Activated naive CD4-positive, alpha-beta T cell treated with Interleukin-2 at 50 U/mL for 16 hours (primary cell): Measurements from ENCODE around the gene OR2D2.
"Not testable (repeated sequence)": the region's sequence is repeated elsewhere in the genome, so short reads cannot be mapped to it uniquely, and the experiment has no call there.

ENCODE experiments used
- DNase-seq: peaks from one replicate; pipeline ENCODE4 v3.0.0-alpha.2; 2020

OR2D2 gene, protein sequence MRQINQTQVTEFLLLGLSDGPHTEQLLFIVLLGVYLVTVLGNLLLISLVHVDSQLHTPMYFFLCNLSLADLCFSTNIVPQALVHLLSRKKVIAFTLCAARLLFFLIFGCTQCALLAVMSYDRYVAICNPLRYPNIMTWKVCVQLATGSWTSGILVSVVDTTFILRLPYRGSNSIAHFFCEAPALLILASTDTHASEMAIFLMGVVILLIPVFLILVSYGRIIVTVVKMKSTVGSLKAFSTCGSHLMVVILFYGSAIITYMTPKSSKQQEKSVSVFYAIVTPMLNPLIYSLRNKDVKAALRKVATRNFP

DNA sequence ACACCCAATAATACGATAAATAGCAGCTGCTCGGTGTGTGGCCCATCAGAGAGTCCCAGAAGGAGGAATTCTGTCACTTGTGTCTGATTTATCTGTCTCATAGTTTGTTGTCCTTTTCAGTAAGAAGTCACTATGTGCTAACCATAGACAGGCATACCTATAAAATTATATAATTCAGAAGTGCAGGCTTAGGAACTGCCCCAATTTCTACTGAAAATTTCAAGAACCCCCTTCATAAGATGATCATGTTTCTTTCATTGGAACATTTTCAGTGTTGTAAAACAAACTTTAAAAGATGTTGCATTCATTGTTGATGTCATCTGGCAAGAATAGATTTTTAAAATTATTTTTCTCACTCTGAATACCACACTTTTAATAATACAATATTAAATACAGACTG lies at the start of gene OR2D2:
Gene OR2D2, minus strand, starts transcription at position 101 of the 400 bp plus-strand sequence. Its CDS starts 0 bp downstream, at position 101.
- no peak for DNase-seq

DNA sequence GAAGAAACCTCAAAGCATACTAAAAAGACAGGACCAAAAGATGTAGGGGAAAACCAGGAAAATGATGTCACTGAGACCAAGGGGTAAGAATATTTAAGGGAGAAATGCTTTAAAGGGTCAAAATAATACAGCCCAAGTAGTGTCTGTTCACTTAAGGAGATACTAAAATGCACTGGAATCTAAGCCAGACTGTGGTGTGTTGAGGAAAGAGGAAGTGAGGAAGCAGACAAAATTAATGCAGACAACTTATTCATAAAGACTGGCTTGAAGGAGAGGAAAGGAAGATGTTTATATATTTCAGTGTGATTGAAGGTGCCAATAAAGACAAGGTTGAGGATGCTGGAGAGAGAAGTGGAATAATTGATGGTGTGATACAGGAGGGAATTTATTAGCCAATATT lies 49.7 kb upstream of the OR2D2 start:
- DNase-seq = no peak

DNA sequence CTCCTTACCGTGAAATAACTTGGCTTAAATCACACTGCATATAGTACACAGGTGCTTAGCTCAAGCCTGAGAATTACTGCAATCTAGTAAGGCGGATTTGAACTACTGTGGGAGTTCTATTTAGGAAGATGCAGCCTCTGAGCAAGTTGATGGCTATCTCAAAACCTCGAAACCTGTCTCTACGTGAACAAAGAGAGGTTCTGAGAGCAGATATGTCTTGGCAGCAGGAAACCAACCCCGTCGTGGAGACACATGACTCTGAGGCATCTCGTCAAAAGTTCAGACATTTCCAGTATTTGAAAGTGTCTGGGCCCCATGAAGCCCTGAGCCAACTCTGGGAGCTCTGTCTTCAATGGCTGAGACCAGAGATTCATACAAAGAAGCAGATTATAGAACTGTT lies 39.8 kb upstream of the OR2D2 start:
- DNase-seq = no peak

DNA sequence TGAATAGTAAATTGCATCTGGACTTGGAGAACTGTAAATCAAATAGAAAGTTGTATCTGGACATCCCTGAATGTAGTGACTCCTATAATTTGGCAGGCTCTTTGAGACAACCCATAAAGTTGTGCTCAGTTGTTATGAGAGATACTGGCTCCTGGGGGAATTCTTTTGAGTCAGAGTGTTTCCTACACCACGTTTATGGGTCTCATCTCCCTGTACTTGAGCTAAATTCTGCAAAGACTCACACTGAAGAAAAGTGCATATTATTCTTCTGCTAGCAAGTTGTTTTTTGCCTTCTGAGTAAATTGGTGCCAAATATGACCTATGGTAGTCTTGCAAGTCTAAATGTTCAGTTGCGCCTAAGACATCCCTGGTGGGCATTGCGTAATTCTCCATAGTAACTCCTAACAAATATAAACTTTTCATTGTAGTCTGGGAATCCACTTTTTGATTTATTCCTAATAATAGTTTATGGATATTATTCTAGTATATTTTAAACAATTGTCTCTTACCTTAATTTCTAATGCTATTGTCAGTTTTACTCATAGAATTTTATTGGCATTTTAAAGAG lies 38.9 kb upstream of the OR2D2 start:
- DNase-seq = no peak

DNA sequence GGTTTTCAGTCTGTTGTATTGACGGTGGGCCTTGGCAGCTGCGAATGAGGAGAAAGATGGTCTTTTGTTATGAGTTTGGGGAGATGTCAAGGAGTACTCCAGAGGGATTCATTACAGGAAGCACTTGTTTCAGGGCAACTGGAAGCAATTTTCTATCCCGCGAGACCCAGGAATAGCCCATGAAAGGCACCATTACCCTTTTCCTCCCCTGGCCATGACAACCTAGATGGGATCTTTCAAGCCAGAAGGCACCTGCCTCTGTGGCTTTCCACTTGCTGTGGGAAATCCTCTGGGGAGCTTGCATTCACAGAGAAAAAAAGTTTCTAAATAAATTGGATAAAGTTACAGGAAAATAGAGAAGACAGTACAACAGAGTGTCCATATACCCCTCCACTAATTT lies 36.6 kb upstream of the OR2D2 start:
- DNase-seq = no peak

DNA sequence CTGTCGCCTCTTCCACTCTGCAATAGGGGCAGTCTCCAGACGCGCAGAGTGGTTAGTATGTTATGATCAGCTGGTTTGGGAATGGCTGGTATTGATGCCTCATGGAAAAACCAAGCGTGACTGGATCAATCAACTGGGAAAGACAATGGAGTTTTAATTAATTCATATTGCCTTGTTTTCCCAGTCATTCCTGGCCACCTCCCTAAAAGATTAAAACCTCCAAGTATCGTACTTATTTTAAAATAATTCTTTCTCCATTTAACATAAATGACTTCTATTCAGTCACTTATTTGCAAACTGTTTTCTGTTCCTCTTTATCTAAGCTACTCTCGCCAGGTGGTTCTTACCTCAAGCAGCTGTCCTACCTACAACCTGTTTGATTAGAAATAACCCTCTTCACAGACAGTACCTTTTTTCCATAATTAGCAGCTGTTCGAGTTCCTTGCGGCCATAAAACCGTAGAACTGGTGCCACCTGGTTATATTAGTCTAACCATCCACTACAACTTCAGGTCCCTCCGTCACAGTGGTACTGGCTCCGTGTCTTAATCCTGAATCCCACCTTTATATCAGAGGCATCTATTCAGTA lies 34.8 kb upstream of the OR2D2 start:
- DNase-seq = no peak

DNA sequence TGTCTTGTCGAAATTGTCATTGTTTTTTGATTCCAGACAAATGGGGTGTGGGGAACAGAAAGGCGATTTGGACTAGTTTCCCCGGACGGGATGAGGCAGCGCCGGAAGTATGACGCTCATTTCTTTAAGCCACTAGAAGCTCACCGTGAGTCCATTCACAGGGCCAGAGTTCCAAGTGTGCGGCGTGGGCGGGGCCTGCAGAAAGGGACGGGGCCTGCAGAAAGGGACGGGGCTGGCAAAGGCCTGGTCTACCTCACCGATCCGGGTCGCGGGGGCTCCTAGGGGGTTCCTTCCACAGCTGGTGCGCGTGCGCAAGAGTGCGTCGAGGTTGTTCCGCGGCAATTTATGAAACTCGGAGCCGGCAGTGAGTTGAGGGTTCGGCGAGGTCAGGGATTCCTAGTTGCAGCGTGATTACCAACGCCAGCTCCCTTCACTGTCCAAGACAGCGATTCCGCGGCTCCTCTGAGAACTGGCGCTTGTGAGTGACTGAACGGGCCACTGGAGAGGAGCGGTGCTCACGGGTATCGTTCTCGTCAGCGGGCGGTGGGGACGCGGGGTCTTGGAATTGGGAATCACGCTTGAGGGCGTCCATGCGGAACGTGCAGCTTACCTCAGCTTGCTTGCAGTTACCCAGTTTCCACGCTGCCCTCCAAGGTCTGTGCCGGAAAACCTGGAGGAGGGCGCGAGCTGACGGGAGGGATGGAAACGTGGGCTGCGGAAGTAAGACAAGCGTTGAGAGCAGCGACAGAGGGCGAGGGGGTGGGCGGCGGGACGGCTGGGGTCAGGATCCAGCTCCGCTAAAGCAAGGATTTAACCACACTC lies 34.1 kb upstream of the OR2D2 start, which contains the start of gene ZNF215:
Gene ZNF215, plus strand, starts transcription at position 219 of the 822 bp plus-strand sequence. CDS start 5,847 bp downstream, outside the sequence.
- no peak for DNase-seq

DNA sequence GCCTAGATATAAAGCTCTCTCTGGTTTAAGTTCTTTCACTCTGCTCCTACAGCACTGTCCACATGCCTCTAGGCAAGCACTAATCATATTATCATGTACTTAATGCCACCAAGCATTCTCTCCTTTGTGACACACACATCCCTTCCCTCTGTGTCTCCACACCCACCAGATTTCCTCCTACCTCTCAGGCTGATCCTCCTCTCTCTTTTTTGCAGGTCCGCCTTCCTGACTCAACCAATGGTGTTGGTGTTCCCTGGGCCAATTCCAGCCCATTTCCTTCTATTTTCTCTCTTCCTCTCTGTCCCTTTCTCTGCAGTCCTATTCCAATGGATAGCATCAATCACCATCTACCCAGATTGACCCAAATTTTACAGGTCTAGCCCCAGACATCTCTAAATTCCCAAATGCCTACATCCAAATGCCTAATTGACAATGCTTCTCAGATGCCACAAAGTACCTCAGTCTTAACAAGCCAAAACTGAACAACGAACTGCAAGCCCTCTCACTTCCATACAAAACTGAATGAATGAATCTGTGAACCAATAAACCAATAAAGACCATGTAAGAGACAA lies 33.4 kb upstream of the OR2D2 start:
- no peak for DNase-seq

DNA sequence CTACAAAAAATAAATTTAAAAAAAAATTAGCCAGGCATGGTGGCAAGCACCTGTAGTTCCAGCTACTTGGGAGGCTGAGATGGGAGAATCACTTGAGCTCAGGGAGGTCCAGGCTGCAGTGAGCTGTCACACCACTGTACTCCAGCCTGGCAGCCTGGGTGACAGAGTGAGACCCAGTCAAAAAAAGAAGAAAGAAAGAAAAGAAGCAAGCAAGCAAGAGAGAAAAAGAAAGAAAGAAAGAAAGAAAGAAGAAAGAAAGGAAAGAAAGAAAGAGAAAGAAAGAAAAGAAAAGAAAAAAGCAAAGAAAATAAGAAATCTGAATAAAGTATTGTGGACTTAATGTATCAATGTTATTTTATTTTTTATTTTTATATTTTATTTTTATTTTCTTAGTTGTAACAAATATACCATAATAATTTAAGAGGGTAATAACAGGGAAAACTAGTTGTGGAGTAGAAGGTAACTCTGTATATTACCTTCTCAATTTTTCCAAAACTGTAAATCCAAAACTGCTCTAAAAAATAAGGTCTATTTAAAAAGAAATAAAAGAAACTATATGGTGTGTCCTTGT lies 32.8 kb upstream of the OR2D2 start:
- DNase-seq = no peak

DNA sequence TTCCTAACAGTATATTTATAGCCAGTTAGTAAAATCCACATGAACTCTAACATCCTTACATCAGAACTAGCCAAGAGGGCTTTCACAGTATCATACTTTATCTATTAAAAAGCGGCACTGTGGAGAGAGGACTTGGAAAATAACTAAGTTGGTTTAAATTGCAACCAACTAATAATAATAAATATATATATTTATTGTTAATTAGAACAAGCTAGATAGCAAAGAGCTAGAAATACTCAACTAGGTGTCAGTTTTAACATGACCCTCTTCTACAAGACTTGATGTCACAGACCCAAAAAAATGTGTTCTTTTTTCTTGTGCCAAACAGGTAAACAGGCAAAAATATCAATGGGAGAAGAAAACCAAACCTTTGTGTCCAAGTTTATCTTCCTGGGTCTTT lies 28.4 kb upstream of the OR2D2 start, which contains the start of gene OR2D3:
Gene OR2D3, plus strand, starts transcription at position 301 of the 400 bp plus-strand sequence. Its CDS starts 0 bp downstream, at position 301.
- no peak for DNase-seq

DNA sequence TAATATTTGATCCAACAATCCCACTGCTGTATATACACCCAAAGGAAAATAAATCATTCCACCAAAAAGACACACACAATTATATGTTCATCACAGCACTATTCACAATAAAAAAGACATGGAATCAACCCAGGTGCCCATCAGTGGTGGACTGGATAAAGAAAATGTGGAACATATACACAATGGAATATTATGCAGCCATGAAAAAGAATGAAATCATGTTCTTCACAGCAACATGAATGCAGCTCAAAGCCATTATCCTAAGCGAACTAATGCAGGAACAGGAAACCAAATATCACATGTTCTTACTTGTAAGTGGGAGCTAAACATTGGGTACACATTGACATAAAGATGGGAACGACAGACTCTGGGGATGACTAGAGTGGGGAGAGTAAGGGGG lies 27.4 kb upstream of the OR2D2 start:
- DNase-seq = no peak

DNA sequence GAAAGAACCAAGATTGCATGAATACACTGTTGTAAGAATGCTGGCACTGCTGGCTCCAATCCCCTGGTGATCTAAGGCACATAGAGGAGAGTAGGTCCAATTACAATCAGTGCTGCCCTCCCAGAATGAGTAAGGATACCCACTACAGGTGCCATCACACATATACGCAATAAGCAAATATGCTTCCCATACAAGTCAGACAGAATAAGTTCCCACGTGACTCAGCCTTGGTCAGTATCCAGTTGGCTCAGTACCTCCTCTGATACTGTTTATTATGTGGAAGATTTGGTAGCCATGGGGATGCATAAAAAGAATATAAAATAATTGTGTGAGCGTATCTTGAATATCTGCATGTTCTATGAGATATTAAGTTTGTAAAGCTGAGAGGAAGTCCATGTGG lies 19.6 kb upstream of the OR2D2 start:
- no peak for DNase-seq

DNA sequence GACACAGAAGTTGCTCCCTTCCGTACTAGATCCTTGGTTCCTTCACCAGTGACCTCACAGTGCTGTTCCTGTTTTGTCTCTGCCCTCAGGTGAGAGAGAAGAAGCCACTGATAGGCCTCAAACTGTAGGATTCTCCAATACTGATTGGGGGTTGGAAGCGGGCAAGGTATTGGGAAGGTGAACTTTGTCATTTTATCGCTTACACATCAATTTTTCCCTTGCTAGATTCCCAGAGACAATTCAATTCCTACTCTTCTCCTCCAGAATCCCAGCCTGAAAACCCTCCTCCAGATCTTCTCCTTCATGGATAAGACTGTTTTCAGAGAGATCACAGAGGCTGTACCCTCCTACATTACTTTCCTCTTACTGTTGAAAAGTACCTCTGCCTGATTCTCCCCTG lies 19.1 kb upstream of the OR2D2 start:
- no peak for DNase-seq

DNA sequence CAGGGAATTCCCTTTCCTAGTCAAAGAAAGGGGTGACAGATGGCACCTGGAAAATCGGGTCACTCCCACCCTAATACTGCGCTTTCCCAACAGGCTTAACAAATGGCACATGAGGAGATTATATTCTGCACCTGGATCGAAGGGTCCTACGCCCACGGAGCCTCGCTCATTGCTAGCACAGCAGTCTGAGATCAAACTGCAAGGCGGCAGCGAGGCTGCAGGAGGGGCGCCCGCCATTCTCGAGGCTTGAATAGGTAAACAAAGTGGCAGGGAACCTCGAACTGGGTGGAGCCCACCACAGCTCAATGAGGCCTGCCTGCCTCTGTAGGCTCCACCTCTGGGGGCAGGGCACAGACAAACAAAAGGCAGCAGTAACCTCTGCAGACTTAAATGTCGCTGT lies 12.5 kb upstream of the OR2D2 start:
- not testable (repeated sequence) for DNase-seq

DNA sequence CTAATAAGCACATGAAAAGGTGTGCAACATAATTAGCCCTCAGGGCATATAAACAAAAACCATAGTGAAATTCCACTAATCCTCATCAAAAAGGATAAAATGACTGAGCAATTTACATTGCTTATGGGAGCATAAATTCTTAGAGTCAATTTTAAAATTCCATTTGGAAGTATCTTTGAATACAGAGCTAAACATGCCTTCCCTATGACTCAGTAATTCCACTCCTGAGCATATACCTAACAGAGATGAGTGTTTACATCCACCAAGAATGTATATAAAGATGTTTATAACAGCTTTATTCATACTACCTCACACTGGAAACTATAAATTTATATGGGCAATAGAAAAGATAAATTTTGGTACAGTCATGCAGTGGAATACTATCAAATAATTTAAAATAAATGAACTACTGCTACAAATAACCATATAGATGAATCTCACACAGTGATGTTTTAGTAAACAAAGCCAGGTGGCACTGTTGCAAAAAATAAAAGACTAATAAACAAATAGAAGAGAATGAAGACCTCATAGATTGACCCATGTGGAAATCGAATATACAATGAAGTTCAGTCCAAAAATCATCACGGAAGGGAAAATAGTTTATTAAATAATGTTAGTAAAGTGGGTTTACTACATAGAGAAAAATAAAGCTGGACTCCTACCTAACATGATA lies 8.2 kb upstream of the OR2D2 start:
- no peak for DNase-seq

DNA sequence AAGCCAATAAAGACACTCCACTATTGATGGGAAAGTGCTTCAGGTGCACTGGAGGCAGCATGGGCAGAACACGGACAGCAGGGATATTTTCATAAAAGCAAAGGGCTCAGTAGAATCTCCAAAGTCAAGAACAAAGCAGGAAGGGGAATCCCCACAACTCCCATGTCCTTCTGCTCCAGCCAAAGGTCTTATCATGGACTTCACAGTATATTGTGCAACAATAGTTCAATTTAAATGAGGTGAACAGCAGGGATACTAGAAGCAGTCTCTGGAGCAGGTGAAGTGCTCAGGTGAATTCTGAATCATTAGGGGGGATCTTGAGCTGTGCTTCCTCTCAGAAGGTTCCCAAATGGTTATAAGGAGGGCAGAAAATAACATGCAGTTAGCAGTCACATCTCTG lies 6.6 kb upstream of the OR2D2 start:
- no peak for DNase-seq

DNA sequence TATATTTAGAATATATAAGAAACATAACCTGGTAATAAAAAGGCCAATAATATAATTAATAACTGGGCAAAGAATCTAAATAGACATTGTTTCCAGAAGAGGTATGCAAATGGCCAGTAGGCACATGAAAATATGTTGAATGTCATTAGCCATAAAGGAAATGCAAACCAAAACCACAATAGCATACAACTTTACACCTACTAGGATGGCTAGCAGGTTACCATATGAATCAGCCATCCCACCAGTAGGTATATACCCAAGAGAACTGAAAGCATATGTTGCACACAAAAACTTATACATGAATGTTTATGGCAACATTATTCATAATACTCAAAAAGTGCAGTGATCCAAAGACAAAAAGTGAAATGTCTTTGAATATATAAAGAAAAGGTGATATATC lies 2.7 kb upstream of the OR2D2 start:
- DNase-seq = no peak

DNA sequence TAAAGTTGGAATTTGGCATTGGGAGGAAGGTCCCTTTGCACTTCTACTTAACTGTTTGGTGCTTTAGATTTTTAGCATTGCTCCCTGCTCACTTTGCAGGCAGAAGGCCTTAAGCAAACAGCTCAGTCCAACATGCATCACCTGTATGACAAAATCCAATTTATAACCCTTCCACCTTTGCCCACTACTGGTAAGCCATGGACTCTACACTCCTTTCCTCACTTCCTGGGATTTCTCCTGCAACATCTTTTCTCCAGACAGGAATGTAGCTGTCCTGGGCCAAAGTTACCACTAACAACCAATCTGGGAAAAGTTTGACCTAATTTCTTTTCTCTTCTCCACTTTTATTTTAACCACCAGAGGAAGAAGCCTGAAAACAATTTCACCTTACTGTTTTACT lies 1.8 kb upstream of the OR2D2 start:
- DNase-seq = no peak

DNA sequence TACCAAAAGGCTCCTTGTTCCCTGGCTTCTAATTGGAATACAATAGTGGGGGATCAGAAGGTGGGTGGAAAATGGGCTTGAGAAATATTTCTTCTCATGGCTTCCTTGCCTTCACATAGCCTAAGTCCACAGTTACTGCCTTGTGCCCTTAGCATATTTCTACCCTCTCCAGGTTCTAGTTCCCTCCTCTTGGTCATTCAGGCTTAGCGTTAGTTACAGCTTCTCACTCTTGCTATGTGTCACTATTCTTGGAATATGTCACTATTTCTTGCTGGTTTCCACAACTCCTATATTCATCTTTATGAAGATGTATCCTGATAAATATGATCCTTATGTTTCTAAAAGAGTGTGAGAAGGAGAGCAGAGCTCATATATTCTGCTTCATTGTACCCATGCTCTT lies 2.5 kb downstream of the OR2D2 start:
- DNase-seq = no peak

DNA sequence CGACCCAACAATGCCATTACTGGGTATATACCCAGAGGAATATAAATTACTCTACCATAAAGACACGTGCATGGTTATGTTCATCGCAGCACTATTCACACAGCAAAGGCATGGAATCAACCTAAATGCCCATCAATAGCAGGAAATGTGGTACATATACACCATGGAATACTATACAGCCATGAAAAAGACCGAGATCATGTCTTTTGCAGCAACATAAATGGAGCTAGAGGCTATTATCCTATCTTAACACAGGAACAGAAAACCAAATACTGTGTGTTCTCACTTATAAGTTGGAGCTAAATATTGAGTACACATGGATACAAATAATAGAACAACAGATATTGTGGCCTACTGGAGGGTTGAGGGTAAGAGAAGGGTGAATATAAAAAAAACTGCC lies 3.5 kb downstream of the OR2D2 start:
- DNase-seq = no peak

DNA sequence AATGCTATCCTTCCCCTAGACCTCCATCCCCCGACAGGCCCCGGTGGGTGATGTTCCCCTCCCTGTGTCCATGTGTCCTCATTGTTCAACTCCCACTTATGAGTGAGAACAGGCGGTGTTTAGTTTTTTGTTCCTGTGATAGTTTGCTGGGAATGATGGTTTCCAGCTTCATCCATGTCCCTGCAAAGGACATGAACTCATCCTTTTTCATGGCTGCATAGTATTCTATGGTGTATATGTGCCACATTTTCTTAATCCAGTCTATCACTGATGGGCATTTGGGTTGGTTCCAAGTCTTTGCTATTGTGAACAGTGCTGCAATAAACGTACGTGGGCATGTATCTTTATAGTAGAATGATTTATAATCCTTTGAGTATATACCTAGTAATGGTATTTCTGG lies 4.6 kb downstream of the OR2D2 start:
- not testable (repeated sequence) for DNase-seq

DNA sequence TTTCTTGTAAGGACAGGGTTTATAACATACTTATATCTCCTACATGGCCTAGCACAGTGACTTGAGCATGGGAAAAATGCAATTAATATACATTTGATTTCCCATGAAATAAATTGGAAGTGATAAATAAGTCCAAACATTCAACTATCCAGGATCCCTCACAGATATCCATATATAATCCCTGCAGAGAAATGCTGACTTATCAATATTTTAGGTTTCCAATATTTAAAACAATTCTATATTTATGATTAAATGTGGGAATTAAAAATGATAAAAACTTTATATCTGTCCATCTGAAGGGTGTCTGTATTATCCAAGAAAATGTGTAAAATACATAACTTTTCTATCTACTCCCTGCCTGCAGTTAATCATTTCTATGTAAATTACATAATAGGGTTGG lies 9.5 kb downstream of the OR2D2 start:
- DNase-seq = no peak
